Esophagus muscularis mucosa (tissue), 3 donors: ENCODE results near the gene UPP2.

Experiments used
- POLR2A ChIP-seq: fragments of 450-650 bp; IDR thresholded peaks from one replicate; pipeline ENCODE4 v1.6.1; 2017; ENCODE audit warnings: antibody characterized with exemption, moderate library complexity, mild to moderate bottlenecking, low read depth
- POLR2AphosphoS5 ChIP-seq, 2 donors: sonication (generic); formaldehyde crosslinking; IDR thresholded peaks; one replicate each; pipeline ENCODE4 v1.6.1; 2017; ENCODE audit warnings: antibody characterized with exemption in 2 of 2
- TF ChIP-seq, protein P1 (sequence below), 3 experiments: fragments of 200-600 bp in 2 of 3; fragments of 450-650 bp in 1 of 3; sonication (generic) in 2 of 3; IDR thresholded peaks; one replicate each; pipeline ENCODE4 v1.5.1; 2017 to 2019; ENCODE audit warnings: antibody characterized with exemption in 3 of 3, mild to moderate bottlenecking in 2 of 3, moderate library complexity in 1 of 3

DNA sequence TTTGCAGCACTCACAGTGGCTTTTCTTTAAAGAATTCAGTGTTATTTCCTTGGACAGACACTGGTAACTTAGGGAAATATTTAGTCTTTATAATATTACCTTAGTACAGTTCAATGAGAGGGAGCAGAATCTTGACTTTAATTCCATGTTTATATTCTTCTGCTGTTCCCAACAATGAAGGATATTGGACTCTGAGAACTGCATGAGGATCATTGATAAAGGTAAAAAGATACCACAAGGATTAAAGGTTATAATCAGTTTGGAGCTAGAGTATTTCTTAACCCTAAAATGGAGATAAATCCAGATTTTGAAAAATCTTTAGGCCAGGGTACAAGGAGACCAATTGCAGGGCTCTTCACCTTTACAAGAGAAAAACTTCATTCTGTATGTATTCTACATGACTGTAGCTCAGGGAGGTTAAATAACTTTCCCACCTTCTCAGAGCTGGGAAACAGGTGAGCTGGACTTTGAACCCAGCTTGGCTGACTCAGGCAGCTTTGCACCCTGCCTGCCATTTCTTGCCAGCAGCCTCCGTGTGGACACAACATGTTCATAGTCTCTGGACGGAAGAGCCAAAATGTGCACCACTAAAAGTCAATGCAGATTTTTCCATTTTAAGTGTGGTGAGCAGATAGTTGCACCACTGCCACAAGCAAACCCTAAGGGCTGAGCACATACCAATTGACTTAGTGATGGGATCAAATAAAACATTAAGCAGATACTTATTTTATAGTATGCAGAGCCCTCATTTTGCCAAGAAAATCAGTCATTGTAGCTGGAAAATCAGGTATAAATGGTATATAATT is 26.7 kb downstream of the UPP2 start:
- TF ChIP-seq POLR2AphosphoS5 (IDR thresholded peaks at IDR 0.05) (no peak), POLR2A (no peak)
- TF ChIP-seq, protein P1, sequence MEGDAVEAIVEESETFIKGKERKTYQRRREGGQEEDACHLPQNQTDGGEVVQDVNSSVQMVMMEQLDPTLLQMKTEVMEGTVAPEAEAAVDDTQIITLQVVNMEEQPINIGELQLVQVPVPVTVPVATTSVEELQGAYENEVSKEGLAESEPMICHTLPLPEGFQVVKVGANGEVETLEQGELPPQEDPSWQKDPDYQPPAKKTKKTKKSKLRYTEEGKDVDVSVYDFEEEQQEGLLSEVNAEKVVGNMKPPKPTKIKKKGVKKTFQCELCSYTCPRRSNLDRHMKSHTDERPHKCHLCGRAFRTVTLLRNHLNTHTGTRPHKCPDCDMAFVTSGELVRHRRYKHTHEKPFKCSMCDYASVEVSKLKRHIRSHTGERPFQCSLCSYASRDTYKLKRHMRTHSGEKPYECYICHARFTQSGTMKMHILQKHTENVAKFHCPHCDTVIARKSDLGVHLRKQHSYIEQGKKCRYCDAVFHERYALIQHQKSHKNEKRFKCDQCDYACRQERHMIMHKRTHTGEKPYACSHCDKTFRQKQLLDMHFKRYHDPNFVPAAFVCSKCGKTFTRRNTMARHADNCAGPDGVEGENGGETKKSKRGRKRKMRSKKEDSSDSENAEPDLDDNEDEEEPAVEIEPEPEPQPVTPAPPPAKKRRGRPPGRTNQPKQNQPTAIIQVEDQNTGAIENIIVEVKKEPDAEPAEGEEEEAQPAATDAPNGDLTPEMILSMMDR (IDR thresholded peaks at IDR 0.05), result no peak
